GM12875 (cell line): ENCODE measurements around the gene ZGPAT.

Experiments
- H3K4me3 ChIP-seq: one replicate; pipeline ENCODE4 v1.5.1; 2011; ENCODE audit warnings: low read depth, low read length, control low read depth
- TF ChIP-seq, protein P1 (sequence below): IDR thresholded peaks from 2 replicates; pipeline ENCODE4 v1.5.1; 2011; ENCODE audit warnings: low read depth, mild to moderate bottlenecking, control low read depth, inconsistent platforms, low read length, moderate library complexity, borderline replicate concordance; ENCODE audit not compliant: insufficient read depth

ZGPAT gene

DNA sequence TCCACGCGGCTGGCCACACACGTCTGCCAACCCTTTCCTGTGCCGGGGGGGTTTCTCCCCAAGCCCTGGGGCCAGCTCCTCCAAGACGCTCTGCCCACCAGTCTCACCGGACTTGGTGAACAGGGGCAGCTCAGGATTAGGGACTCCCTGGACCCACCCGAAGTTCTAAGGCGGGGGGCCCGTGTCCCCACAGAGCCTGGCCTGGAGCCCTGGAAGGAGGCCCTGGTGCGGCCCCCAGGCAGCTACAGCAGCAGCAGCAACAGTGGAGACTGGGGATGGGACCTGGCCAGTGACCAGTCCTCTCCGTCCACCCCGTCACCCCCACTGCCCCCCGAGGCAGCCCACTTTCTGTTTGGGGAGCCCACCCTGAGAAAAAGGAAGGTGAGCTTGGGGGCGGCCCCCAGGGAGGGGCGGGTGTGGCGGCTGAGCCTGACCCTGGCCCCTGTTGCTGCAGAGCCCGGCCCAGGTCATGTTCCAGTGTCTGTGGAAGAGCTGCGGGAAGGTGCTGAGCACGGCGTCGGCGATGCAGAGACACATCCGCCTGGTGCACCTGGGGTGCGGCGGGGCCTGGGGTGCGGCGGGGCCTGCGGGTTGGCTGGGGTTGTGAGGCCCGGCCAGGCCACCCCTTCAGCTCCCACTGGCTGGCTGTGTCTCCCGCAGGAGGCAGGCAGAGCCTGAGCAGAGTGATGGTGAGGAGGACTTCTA is 34.0 kb downstream of the ZGPAT start:
- H3K4me3 ChIP-seq: no peak overlapping the region
- TF ChIP-seq, protein P1, sequence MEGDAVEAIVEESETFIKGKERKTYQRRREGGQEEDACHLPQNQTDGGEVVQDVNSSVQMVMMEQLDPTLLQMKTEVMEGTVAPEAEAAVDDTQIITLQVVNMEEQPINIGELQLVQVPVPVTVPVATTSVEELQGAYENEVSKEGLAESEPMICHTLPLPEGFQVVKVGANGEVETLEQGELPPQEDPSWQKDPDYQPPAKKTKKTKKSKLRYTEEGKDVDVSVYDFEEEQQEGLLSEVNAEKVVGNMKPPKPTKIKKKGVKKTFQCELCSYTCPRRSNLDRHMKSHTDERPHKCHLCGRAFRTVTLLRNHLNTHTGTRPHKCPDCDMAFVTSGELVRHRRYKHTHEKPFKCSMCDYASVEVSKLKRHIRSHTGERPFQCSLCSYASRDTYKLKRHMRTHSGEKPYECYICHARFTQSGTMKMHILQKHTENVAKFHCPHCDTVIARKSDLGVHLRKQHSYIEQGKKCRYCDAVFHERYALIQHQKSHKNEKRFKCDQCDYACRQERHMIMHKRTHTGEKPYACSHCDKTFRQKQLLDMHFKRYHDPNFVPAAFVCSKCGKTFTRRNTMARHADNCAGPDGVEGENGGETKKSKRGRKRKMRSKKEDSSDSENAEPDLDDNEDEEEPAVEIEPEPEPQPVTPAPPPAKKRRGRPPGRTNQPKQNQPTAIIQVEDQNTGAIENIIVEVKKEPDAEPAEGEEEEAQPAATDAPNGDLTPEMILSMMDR: no peak

DNA sequence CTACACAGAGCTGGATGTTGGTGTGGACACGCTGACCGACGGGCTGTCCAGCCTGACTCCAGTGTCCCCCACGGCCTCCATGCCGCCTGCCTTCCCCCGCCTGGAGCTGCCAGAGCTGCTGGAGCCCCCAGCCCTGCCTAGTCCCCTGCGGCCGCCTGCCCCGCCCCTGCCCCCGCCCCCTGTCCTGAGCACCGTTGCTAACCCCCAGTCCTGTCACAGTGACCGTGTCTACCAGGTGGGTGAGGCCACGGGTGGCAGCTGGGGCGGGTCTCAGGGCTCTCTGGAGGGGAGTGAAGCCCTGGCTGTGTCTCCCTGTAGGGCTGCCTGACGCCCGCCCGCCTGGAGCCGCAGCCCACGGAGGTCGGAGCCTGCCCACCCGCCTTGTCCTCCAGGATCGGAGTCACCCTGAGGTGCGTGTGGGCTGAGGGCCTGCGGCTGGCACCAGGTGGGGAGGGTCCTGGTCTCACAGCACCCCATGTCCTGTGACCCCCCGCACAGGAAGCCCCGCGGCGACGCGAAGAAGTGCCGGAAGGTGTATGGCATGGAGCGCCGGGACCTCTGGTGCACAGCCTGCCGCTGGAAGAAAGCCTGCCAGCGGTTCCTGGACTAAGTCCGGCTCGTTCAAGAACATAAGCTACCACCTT is 34.7 kb downstream of the ZGPAT start:
- TF ChIP-seq, protein P1: no peak
- H3K4me3 ChIP-seq: no peak overlapping the region

DNA sequence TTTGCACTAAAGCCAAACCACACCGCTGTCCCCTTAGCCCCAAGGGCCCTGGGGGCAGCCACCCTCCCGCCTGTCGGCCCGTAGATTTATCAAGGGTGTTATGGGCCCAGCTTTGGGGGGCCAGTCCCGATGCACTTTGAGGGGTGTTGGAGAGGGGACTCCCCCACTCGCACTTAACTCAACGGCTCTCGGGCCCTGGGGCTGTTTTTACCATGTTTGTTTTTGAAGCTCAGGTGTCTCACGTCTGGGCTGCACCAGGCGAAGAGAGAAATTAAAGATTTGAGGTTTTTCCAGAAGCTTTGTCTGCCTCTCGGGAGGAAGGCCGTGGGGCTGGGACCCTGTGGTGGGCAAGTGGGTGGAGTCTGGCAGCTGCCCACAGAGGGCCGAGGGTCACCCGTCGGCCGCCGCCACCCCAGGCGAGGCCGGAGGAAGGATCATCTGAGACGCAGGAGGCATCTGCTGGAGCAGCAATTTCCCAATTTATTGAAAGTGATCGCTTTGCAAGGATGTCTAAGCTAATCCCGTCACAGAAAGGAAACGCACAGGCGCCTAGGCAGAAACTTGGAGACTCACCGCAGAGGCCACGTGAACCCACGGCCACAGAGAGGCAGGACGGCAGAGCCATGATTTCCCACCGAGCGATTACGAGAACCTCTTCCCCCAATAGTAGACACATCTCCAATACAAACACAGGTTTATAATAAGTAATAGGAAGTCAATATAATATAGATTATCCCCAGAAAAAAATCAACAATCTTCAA is 35.6 kb downstream of the ZGPAT start:
- no peak overlapping the region for H3K4me3 ChIP-seq
- TF ChIP-seq, protein P1: no peak

DNA sequence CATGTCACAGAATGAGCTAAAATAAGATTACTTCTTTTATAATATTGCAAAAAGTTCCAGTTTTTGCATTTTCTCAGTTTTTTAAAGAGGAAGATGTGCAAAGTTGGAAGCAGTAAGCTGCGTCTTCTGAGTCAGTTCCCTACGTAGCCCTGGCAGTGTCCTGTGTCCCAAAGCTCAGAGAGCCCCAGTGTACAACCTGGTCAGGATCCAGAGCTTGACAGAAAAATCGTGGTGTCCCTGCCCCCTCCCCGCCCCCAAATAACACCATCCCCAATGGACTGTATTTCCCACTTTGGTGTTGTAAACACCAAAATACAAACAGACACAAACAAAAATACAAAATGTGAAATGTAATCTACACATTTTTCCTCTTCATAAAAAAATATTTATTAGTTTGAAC is 36.3 kb downstream of the ZGPAT start:
- no peak overlapping the region for H3K4me3 ChIP-seq
- TF ChIP-seq, protein P1: no peak

DNA sequence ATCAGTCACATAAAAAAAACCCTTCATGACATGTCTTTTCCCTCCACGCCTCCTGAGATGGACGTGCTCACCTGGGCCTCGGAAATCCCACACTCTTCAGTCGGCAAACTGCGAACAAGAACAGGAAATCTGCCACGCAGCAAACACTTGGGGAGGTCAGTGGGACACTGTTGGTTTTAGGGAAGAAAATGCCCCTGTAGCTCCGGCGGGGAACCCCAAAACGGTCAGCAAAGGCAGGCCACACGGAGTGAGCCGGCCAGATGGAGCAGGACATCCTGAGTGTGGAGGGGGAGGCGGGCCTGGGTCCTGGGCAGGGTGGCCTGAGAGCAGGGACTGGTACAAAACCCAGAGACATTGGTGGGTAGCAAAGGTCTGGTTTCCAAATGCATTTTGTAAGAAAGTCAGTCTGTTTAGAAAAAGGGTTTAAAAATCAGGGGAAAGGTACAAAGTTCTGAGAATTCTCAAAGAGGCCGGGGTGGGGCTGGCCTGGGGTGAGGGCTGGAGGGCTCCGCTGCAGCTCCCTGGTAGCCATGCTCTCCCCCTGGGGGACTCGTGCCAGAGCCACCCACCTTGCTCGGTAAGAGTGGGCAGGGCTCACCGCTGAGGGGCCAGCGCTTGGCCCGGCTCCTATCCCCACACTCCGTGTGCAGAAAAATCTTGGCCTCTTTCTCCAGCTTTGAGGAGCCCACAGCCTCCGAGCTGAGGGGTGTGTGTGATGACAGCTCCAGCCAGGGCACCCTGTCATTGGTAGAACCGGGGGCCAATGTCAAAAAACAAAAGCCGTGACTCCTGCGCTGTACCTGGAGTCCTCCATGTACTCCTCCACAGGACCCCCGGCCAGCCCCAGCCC is 37.0 kb downstream of the ZGPAT start:
- no peak overlapping the region for H3K4me3 ChIP-seq
- TF ChIP-seq, protein P1: no peak

DNA sequence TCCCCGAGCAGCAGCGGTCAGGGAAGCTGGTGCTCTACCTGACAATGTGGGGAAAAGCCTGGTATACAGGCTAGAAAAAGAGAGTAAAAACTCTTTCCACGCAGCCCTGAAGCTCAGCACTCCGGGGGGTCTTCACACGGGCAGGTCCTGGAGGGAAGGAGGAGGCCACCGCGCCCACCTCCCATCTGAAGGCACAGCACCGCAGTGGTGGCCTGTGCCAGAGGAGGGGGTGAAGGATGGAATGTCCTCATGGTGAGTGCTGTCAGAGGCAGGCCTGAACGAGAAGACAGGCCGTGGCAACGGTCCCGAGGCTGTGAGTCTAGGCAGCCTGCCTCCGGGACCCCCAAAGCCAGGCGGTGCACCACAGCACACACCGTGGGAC is 37.6 kb downstream of the ZGPAT start:
- H3K4me3 ChIP-seq: no peak overlapping the region
- TF ChIP-seq, protein P1: no peak
